ENCODE data around the gene BCAS3.
A peak's percentile ranks its signal among the peaks of the same experiment; 100 is the strongest.
"Not testable (repeated sequence)": the region's sequence is repeated elsewhere in the genome, so short reads cannot be mapped to it uniquely, and the experiment has no call there.

Gene BCAS3

GRCh38 chr17:60792250-60792898 lies 114.7 kb downstream of the BCAS3 start:
- no peak for DNase-seq (ENCODE audit: low spot score)

- DNase-seq (ENCODE audit: low spot score), result no peak
Measured at GRCh38 chr17:60798576-60798975, 120.9 kb downstream of the BCAS3 start.

GRCh38 chr17:60802377-60802776 lies 124.7 kb downstream of the BCAS3 start:
- no peak for DNase-seq (ENCODE audit: low spot score)

- no peak for DNase-seq (ENCODE audit: low spot score)
Measured at GRCh38 chr17:60803059-60803458, 125.4 kb downstream of the BCAS3 start.

GRCh38 chr17:60804831-60805230 lies 127.2 kb downstream of the BCAS3 start:
- DNase-seq (ENCODE audit: low spot score), result no peak

GRCh38 chr17:60809421-60809820 lies 131.8 kb downstream of the BCAS3 start:
- DNase-seq (ENCODE audit: low spot score), result no peak

GRCh38 chr17:60814941-60815340 lies 137.3 kb downstream of the BCAS3 start:
- DNase-seq (ENCODE audit: low spot score), result not testable (repeated sequence)

GRCh38 chr17:60817192-60817591 lies 139.5 kb downstream of the BCAS3 start:
- no peak for DNase-seq (ENCODE audit: low spot score)

GRCh38 chr17:60819447-60820130 lies 141.9 kb downstream of the BCAS3 start:
- DNase-seq (ENCODE audit: low spot score), result no peak

- DNase-seq (ENCODE audit: low spot score), result no peak
Measured at GRCh38 chr17:60823515-60823914, 145.9 kb downstream of the BCAS3 start.

- DNase-seq (ENCODE audit: low spot score), result no peak
Measured at GRCh38 chr17:60825351-60825750, 147.7 kb downstream of the BCAS3 start.

GRCh38 chr17:60827943-60828342 lies 150.3 kb downstream of the BCAS3 start:
- DNase-seq (ENCODE audit: low spot score), result no peak

GRCh38 chr17:60832151-60832585 lies 154.5 kb downstream of the BCAS3 start:
- DNase-seq (ENCODE audit: low spot score), result no peak

- no peak for DNase-seq (ENCODE audit: low spot score)
Measured at GRCh38 chr17:60832631-60833030, 155.0 kb downstream of the BCAS3 start.

GRCh38 chr17:60840456-60840855 lies 162.8 kb downstream of the BCAS3 start:
- DNase-seq (ENCODE audit: low spot score), result no peak

- DNase-seq (ENCODE audit: low spot score), result no peak
Measured at GRCh38 chr17:60845012-60845411, 167.4 kb downstream of the BCAS3 start.

- no peak for DNase-seq (ENCODE audit: low spot score)
Measured at GRCh38 chr17:60846175-60846574, 168.5 kb downstream of the BCAS3 start.

- DNase-seq (ENCODE audit: low spot score), result peak; percentile 50
Measured at GRCh38 chr17:60851181-60851580, 173.5 kb downstream of the BCAS3 start.

GRCh38 chr17:60857556-60858080 lies 180.0 kb downstream of the BCAS3 start:
- no peak for DNase-seq (ENCODE audit: low spot score)

- DNase-seq (ENCODE audit: low spot score), result no peak
Measured at GRCh38 chr17:60862482-60862881, 184.8 kb downstream of the BCAS3 start.

- no peak for DNase-seq (ENCODE audit: low spot score)
Measured at GRCh38 chr17:60863892-60864707, 186.4 kb downstream of the BCAS3 start.

GRCh38 chr17:60864708-60865005 lies 187.0 kb downstream of the BCAS3 start:
- no peak for DNase-seq (ENCODE audit: low spot score)

- DNase-seq (ENCODE audit: low spot score), result no peak
Measured at GRCh38 chr17:60874772-60875171, 197.1 kb downstream of the BCAS3 start.
